Skin of body (tissue), 2 donors: ENCODE measurements around the gene MRPL16. TPM values are rescaled to one million over a fixed set of nuclear protein-coding genes. Genes with fewer than 3 reads are reported as not detected.
"Not testable (repeated sequence)": the region's sequence is repeated elsewhere in the genome, so short reads cannot be mapped to it uniquely, and the experiment has no call there.

Experiments
- DNase-seq: peaks from one replicate; lab custom pipeline; 2025; lab: John Stamatoyannopoulos, UW
- total RNA-seq: library from RNA; depleted of rRNA; stranded (reverse); fragments of >200 nt; gene quantifications from one replicate; pipeline ENCODE4 v1.2.3, GENCODE V29; 2014

The MRPL16 gene
- total RNA-seq, 1 donor from 2014 or later = 24.7 TPM

- DNase-seq = no peak
Observed at GRCh38 chr11:59812220-59812619, 1.6 kb upstream of the MRPL16 start.

GRCh38 chr11:59810911-59811259, 307 bp upstream of the MRPL16 start:
- DNase-seq = no peak

GRCh38 chr11:59807047-59807610, 3.4 kb downstream of the MRPL16 start:
- no peak for DNase-seq

GRCh38 chr11:59804061-59804460, 6.5 kb downstream of the MRPL16 start:
- no peak for DNase-seq

GRCh38 chr11:59802639-59803176, 7.9 kb downstream of the MRPL16 start:
- peak; percentile 32 for DNase-seq

GRCh38 chr11:59801981-59802638, 8.5 kb downstream of the MRPL16 start:
- no peak for DNase-seq

GRCh38 chr11:59801160-59801706, 9.3 kb downstream of the MRPL16 start:
- DNase-seq = no peak

GRCh38 chr11:59800390-59801025, 10.1 kb downstream of the MRPL16 start:
- DNase-seq = no peak

- DNase-seq = no peak
Observed at GRCh38 chr11:59794417-59794816, 16.2 kb downstream of the MRPL16 start.

GRCh38 chr11:59792507-59792906, 18.1 kb downstream of the MRPL16 start:
- no peak for DNase-seq

- DNase-seq = no peak
Observed at GRCh38 chr11:59791639-59792038, 18.9 kb downstream of the MRPL16 start.

GRCh38 chr11:59787816-59788215, 22.8 kb downstream of the MRPL16 start:
- DNase-seq = no peak

GRCh38 chr11:59787255-59787588, 23.4 kb downstream of the MRPL16 start:
- DNase-seq = no peak

- DNase-seq = no peak
Observed at GRCh38 chr11:59785818-59786217, 24.8 kb downstream of the MRPL16 start.

GRCh38 chr11:59784441-59784840, 26.1 kb downstream of the MRPL16 start:
- DNase-seq = not testable (repeated sequence)

GRCh38 chr11:59783632-59784090, 26.9 kb downstream of the MRPL16 start:
- no peak for DNase-seq

GRCh38 chr11:59782080-59782479, 28.5 kb downstream of the MRPL16 start:
- no peak for DNase-seq

- DNase-seq = no peak
Observed at GRCh38 chr11:59779487-59779886, 31.1 kb downstream of the MRPL16 start.

- no peak for DNase-seq
Observed at GRCh38 chr11:59778122-59778521, 32.5 kb downstream of the MRPL16 start.

GRCh38 chr11:59777104-59777503, 33.5 kb downstream of the MRPL16 start:
- DNase-seq = no peak

GRCh38 chr11:59776210-59777066, 34.1 kb downstream of the MRPL16 start:
- DNase-seq = no peak

- DNase-seq = no peak
Observed at GRCh38 chr11:59773083-59773440, 37.5 kb downstream of the MRPL16 start.
